ENCODE data around the gene MED16. TPM values are rescaled to one million over a fixed set of nuclear protein-coding genes. Genes with fewer than 3 reads are reported as not detected.

The MED16 gene
- total and polyA plus RNA-seq, 10 donors, result 37.0 to 82.1 (median 52.7) TPM

- H3K4me1 ChIP-seq, result peaks cover 5 to 17% (median 10%) of the 10 kb centered on the region in 6 donors
- 76 to 88% (median 80%) methylated on average over 21 to 29 of the region's 29 CpGs for WGBS, 5 donors
- H3K4me3 ChIP-seq, result no peak overlapping the region
- peak overlapping the region in 3 of 8 donors; percentile 31 to 42 (median 35) for H3K27ac ChIP-seq
- no peaks in the 10 kb centered on the region for H3K9me3 ChIP-seq
- intact Hi-C loops (cut with DNase I; ENCODE audit: low total_unique reads), result loop anchor here (10.0 kb wide), 1 partner anchor 115 kb away; the partner anchor contains the start of gene WDR18
- no peak for DNase-seq
- TF ChIP-seq POLR2A (IDR thresholded peaks at IDR 0.05) (no peak), POLR2AphosphoS5 (IDR thresholded peaks at IDR 0.05) (peak in 2 of 3 donors; percentile 14 to 33)
- no peaks in the 10 kb centered on the region for H3K27me3 ChIP-seq (replicated peaks in 1 of 7)
- H3K36me3 ChIP-seq, result peaks cover 0 to 71% (median 43%) of the 10 kb centered on the region in 6 donors
Observed at GRCh38 chr19:869245-870177, 23.5 kb downstream of the MED16 start.

DNA sequence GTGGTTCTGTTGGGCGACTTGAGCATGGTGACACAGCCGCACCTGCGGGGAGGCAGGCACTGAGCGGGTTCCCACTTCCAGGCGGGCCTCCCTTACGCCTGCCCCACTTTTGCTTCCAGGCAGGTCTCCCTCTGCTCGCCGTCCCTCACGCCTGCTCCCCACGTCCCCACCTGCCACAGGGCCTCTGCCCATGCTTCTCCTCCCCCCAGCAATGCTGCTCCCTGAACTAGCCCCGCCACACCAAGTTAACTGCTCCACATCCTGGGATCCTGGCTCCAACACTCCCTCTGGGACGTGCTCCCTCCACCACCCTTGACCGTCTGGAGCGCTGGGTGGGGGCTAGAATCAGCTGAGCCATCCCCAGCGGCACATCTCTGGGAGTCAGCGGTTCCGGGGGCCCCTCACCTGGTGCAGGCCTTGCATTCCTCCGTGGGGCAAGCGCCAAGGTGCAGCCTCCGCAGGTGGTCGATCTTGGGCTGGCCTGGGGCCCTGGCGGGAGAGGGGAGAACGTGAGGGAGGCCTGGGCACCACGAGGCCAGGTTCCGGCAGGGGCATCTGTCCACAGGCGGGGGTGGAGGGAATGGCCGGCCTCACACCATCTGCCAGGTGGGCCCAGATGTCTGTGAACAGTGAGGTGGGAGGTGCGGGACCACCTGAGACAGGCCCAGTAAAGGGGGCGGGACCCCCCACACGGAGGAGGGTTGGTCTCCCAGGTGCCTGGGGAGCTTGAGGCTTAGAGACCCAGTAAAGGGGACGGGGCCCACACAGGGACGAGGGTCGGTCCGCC lies 24.3 kb downstream of the MED16 start:
- DNase-seq, result no peak
- TF ChIP-seq, protein P1, sequence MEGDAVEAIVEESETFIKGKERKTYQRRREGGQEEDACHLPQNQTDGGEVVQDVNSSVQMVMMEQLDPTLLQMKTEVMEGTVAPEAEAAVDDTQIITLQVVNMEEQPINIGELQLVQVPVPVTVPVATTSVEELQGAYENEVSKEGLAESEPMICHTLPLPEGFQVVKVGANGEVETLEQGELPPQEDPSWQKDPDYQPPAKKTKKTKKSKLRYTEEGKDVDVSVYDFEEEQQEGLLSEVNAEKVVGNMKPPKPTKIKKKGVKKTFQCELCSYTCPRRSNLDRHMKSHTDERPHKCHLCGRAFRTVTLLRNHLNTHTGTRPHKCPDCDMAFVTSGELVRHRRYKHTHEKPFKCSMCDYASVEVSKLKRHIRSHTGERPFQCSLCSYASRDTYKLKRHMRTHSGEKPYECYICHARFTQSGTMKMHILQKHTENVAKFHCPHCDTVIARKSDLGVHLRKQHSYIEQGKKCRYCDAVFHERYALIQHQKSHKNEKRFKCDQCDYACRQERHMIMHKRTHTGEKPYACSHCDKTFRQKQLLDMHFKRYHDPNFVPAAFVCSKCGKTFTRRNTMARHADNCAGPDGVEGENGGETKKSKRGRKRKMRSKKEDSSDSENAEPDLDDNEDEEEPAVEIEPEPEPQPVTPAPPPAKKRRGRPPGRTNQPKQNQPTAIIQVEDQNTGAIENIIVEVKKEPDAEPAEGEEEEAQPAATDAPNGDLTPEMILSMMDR (IDR thresholded peaks at IDR 0.05 in 8 of 11, conservative IDR thresholded peaks at IDR 0.05 in 3 of 11), result no peak
- peak in 2 of 3 donors; percentile 21 to 70 for TF ChIP-seq POLR2AphosphoS5 (IDR thresholded peaks at IDR 0.05)
- Histone ChIP-seq H3K36me3 (peaks cover 0 to 62% (median 36%) of the 10 kb centered on the region in 6 donors), H3K4me3 (no peak overlapping the region), H3K27ac (peak overlapping the region in 2 of 8 donors; percentile 31 to 35), H3K9me3 (no peaks in the 10 kb centered on the region), H3K4me1 (peaks cover 5 to 23% (median 18%) of the 10 kb centered on the region in 6 donors), H3K27me3 (replicated peaks in 1 of 7) (peaks cover 0 to under 1% (median 0%) of the 10 kb centered on the region in 7 donors)
- 93 to 97% (median 96%) methylated on average over 28 to 34 of the region's 34 CpGs for WGBS, 5 donors
- intact Hi-C loops (cut with DNase I; ENCODE audit: low total_unique reads), result loop anchor here (10.0 kb wide), 1 partner anchor 116 kb away; the partner anchor contains the start of gene WDR18

DNA sequence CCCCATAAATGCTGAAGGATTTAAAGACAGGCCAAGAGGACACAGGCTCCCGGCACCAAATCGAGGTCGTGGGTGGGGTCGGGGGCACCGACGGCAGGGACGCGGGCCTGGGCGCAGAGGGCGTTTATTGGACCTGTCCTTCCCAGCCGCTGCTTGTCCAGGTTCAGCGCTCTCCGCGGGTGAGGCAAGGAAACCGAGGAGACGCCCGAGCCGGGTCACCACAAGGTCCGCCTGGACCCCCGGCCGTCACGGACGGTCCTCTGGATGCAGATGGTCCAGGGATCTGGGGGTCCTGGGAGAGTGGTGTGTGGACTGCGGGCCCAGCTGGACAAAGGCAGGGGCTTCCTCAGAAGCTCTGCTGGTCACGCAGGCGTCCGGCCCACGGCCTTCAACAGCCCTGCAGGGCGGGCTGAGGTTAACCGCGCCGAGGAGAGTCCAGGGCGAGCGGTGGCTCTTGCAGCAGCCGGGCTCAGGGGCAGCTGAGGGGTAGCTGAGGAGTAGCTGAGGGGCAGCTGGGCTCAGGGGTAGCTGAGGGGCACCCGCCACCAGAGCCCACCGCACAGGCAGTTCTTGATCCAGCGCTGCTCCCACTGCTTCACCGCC lies 25.0 kb downstream of the MED16 start:
- Histone ChIP-seq H3K9me3 (no peaks in the 10 kb centered on the region), H3K4me1 (peaks cover 12 to 25% (median 24%) of the 10 kb centered on the region in 6 donors), H3K27me3 (replicated peaks in 1 of 7) (peaks cover 0 to 8% (median 2%) of the 10 kb centered on the region in 7 donors), H3K27ac (no peak overlapping the region), H3K4me3 (no peak overlapping the region), H3K36me3 (peaks cover 0 to 57% (median 33%) of the 10 kb centered on the region in 6 donors)
- intact Hi-C loops (cut with DNase I; ENCODE audit: low total_unique reads), result loop anchor here (10.0 kb wide), 1 partner anchor 117 kb away; the partner anchor contains the start of gene WDR18
- TF ChIP-seq, protein P1 (IDR thresholded peaks at IDR 0.05 in 8 of 11, conservative IDR thresholded peaks at IDR 0.05 in 3 of 11), result no peak
- no peak for TF ChIP-seq POLR2A (IDR thresholded peaks at IDR 0.05)
- peak in 1 of 3 donors; percentile 49 for TF ChIP-seq POLR2AphosphoS5 (IDR thresholded peaks at IDR 0.05)
- WGBS, 5 donors, result 90 to 97% (median 93%) methylated on average over 7 to 39 of the region's 39 CpGs
- no peak for DNase-seq

DNA sequence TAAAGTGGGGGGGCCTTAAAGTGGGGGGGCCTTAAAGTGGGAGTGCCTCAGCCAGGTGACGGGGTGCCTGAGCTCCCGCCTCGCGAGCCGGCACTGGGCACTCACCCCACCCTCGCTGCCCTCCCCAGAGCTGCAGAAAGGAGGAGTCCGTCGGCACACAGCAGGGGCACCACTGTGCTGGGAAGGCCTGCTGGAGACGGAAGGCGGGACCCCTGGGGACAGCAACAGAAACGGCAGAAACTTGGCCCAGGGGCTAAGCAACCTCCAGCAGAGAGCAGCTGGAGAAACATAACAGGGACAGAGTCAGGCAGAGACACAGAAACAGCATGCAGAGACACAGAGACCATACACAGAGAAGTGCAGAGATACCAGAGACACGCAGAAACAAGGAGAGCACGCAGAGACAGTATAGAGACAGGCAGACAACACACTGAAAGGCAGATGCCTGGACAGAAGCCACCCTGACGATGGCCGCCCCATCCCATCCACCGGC lies 25.6 kb downstream of the MED16 start:
- peaks cover 0 to 14% (median 3%) of the 10 kb centered on the region in 7 donors for H3K27me3 ChIP-seq (replicated peaks in 1 of 7)
- TF ChIP-seq POLR2AphosphoS5 (IDR thresholded peaks at IDR 0.05), result no peak
- TF ChIP-seq, protein P1 (IDR thresholded peaks at IDR 0.05 in 8 of 11, conservative IDR thresholded peaks at IDR 0.05 in 3 of 11), result no peak
- no peak for TF ChIP-seq POLR2A (IDR thresholded peaks at IDR 0.05)
- no peak for DNase-seq
- H3K36me3 ChIP-seq, result peaks cover 0 to 57% (median 33%) of the 10 kb centered on the region in 6 donors
- 83 to 92% (median 91%) methylated on average over 16 of the region's 16 CpGs for WGBS, 5 donors
- H3K9me3 ChIP-seq, result no peaks in the 10 kb centered on the region
- intact Hi-C loops (cut with DNase I; ENCODE audit: low total_unique reads), result loop anchor here (10.0 kb wide), 1 partner anchor 117 kb away; the partner anchor contains the start of gene WDR18
- H3K4me1 ChIP-seq, result peaks cover 15 to 27% (median 26%) of the 10 kb centered on the region in 6 donors
- no peak overlapping the region for H3K27ac ChIP-seq
- H3K4me3 ChIP-seq, result no peak overlapping the region
